Ovary (tissue), 3 donors: Measurements from ENCODE around the gene ERF.

ENCODE experiments used
- CTCF ChIP-seq, 3 donors: fragments of 450-650 bp in 2 of 3; fragments of 200-600 bp in 1 of 3; IDR thresholded peaks; one replicate each; pipeline versions ENCODE4 v1.5.1 to v1.8.0; 2016 to 2022; ENCODE audit warnings: antibody characterized with exemption in 3 of 3, mild to moderate bottlenecking in 1 of 3
- POLR2A ChIP-seq: fragments of 450-650 bp; IDR thresholded peaks from one replicate; pipeline ENCODE4 v1.6.1; 2017; ENCODE audit warnings: antibody characterized with exemption, mild to moderate bottlenecking, moderate library complexity
- donor health status: DM: no; HTN: no; CAD: no.

GRCh38 chr19:42208612-42209011 lies 46.3 kb downstream of the ERF start:
- TF ChIP-seq CTCF (IDR thresholded peaks at IDR 0.05) = no peak
- TF ChIP-seq POLR2A = no peak
